GM23248 (cell line): ENCODE measurements around the gene UBR2. TPM values are rescaled to one million over a fixed set of nuclear protein-coding genes. Genes with fewer than 3 reads are reported as not detected.
"Not testable (repeated sequence)": the region's sequence is repeated elsewhere in the genome, so short reads cannot be mapped to it uniquely, and the experiment has no call there.

Experiments
- DNase-seq: peaks from one replicate; pipeline ENCODE4 v3.0.0-alpha.2; 2015
- H2AFZ ChIP-seq: fragments of 200-600 bp; sonication (generic); 2 replicates; pipeline ENCODE4 v1.6.1; 2016; ENCODE audit warnings: antibody characterized with exemption
- H3F3A ChIP-seq: fragments of 200-600 bp; sonication (generic); 2 replicates; pipeline ENCODE4 v1.6.1; 2016; ENCODE audit warnings: mild to moderate bottlenecking, antibody characterized with exemption, mixed run types; ENCODE audit not compliant: insufficient read depth
- H3K27ac ChIP-seq: fragments of 200-600 bp; sonication (generic); 2 replicates; pipeline ENCODE4 v1.5.1; 2016; ENCODE audit warnings: mild to moderate bottlenecking
- H3K27me3 ChIP-seq: fragments of 200-600 bp; sonication (generic); replicated peaks from 2 replicates; pipeline ENCODE4 v1.6.1; 2016; ENCODE audit warnings: mild to moderate bottlenecking; ENCODE audit not compliant: insufficient read depth
- H3K36me3 ChIP-seq: fragments of 200-600 bp; sonication (generic); 2 replicates; pipeline ENCODE4 v1.6.1; 2016; ENCODE audit warnings: low read depth, mild to moderate bottlenecking
- H3K4me1 ChIP-seq: fragments of 200-600 bp; sonication (generic); 2 replicates; pipeline ENCODE4 v1.6.1; 2016; ENCODE audit warnings: mild to moderate bottlenecking; ENCODE audit not compliant: insufficient read depth
- H3K4me2 ChIP-seq: fragments of 200-600 bp; sonication (generic); one replicate; pipeline ENCODE4 v1.6.1; 2016; ENCODE audit warnings: mild to moderate bottlenecking; ENCODE audit not compliant: unreplicated experiment
- H3K4me3 ChIP-seq: fragments of 200-600 bp; sonication (generic); 2 replicates; pipeline ENCODE4 v1.5.1; 2016; ENCODE audit warnings: mild to moderate bottlenecking
- H3K79me2 ChIP-seq: fragments of 200-600 bp; sonication (generic); 2 replicates; pipeline ENCODE4 v1.6.1; 2016; ENCODE audit warnings: mild to moderate bottlenecking; ENCODE audit not compliant: insufficient read depth
- H3K9ac ChIP-seq: fragments of 200-600 bp; sonication (generic); 2 replicates; pipeline ENCODE4 v1.6.1; 2016; ENCODE audit warnings: mild to moderate bottlenecking
- H3K9me2 ChIP-seq: fragments of 200-600 bp; sonication (generic); 2 replicates; pipeline ENCODE4 v1.6.1; 2016; ENCODE audit warnings: mixed run types, mild to moderate bottlenecking, moderate library complexity; ENCODE audit not compliant: insufficient read depth
- H3K9me3 ChIP-seq: fragments of 200-600 bp; sonication (generic); one replicate; pipeline ENCODE4 v1.6.1; 2017; ENCODE audit warnings: low read depth
- H4K20me1 ChIP-seq: fragments of 200-600 bp; sonication (generic); 2 replicates; pipeline ENCODE4 v1.6.0; 2016; ENCODE audit not compliant: insufficient read depth
- EZH2 ChIP-seq: fragments of 200-600 bp; sonication (generic); IDR thresholded peaks from 2 replicates; pipeline ENCODE4 v1.6.1; 2018; ENCODE audit warnings: antibody characterized with exemption, mild to moderate bottlenecking; ENCODE audit not compliant: insufficient read depth, poor library complexity, severe bottlenecking
- EZH2phosphoT487 ChIP-seq: fragments of 200-600 bp; sonication (generic); IDR thresholded peaks from 2 replicates; pipeline ENCODE4 v1.6.1; 2018; ENCODE audit warnings: antibody characterized with exemption, moderate library complexity, mild to moderate bottlenecking, low read depth; ENCODE audit not compliant: insufficient read depth
- WGBS, 2 experiments: methylation state at CpG; one replicate each; pipeline ENCODE4 v1.1.6; 2015 to 2017; ENCODE audit warnings: low lambda C conversion rate in 2 of 2, low coverage in 1 of 2; ENCODE audit errors: missing lambda C conversion rate in 2 of 2; 5-methylcytosine and 5-hydroxymethylcytosine counted together
- in situ Hi-C: fragments of 300-500 bp; cut with MboI; formaldehyde crosslinking; loops from 2 replicates; pipeline ENCODE4 v1.15.0; 2020
- polyA plus RNA-seq: library from polyadenylated mRNA; unstranded; fragments of >200 nt; fragmentation: Nextera tagmentation; extraction: Ambion mirVana; gene quantifications from 2 replicates; pipeline ENCODE4 v1.2.1, GENCODE V29; 2016
- total RNA-seq: library from RNA; depleted of rRNA; stranded (reverse); fragments of >200 nt; shearing (Covaris generic); gene quantifications from 2 replicates; pipeline ENCODE4 v1.2.3, GENCODE V29; 2014

The UBR2 gene
- total and polyA plus RNA-seq, 2 experiments from 2014 or later: 8.5 to 23.3 TPM

- WGBS, 2 experiments: 1 to 2% methylated on average over 14 of the region's 14 CpGs
- Histone ChIP-seq H3K9me2 (no peaks in the 10 kb centered on the region), H3K79me2 (0 out of 2 replicates have a peak, but pooled peaks cover 7% of the 10 kb centered on the region), H3K9me3 (no peaks in the 10 kb centered on the region), H3K27me3 (no peaks in the 10 kb centered on the region), H2AFZ (peak overlapping the region; percentile 95), H3K4me2 (peak overlapping the region; percentile 89), H3K4me1 (peaks cover 24% of the 10 kb centered on the region), H4K20me1 (no peaks in the 10 kb centered on the region), H3F3A (peaks cover 13% of the 10 kb centered on the region), H3K4me3 (peak overlapping the region; percentile 71), H3K27ac (peak overlapping the region; percentile 91), H3K9ac (peak overlapping the region; percentile 81), H3K36me3 (no peaks in the 10 kb centered on the region)
- no peak for TF ChIP-seq EZH2
- no peak for TF ChIP-seq EZH2phosphoT487
- in situ Hi-C loops: no loop called here
- peak; percentile 97 for DNase-seq
These were observed 162.8 kb downstream of the UBR2 start for GRCh38 chr6:42726485-42727086.

GRCh38 chr6:42727087-42727611 lies 163.3 kb downstream of the UBR2 start:
- no peak for TF ChIP-seq EZH2
- no peak for TF ChIP-seq EZH2phosphoT487
- Histone ChIP-seq H3F3A (peaks cover 13% of the 10 kb centered on the region), H3K4me2 (peak overlapping the region; percentile 89), H3K4me1 (peaks cover 24% of the 10 kb centered on the region), H3K79me2 (0 out of 2 replicates have a peak, but pooled peaks cover 7% of the 10 kb centered on the region), H3K4me3 (peak overlapping the region; percentile 71), H3K27me3 (no peaks in the 10 kb centered on the region), H3K9me3 (no peaks in the 10 kb centered on the region), H3K9me2 (no peaks in the 10 kb centered on the region), H4K20me1 (no peaks in the 10 kb centered on the region), H2AFZ (peak overlapping the region; percentile 95), H3K9ac (peak overlapping the region; percentile 81), H3K27ac (peak overlapping the region; percentile 91), H3K36me3 (no peaks in the 10 kb centered on the region)
- in situ Hi-C loops: no loop called here
- peak; percentile 76 for DNase-seq
- WGBS, 2 experiments: 9 to 11% methylated on average over 49 to 52 of the region's 52 CpGs

GRCh38 chr6:42727627-42728026 lies 163.8 kb downstream of the UBR2 start:
- peak overlapping the region; percentile 91 for H3K27ac ChIP-seq
- H3K79me2 ChIP-seq: 0 out of 2 replicates have a peak, but pooled peaks cover 7% of the 10 kb centered on the region
- WGBS, 2 experiments: 8 to 14% methylated on average over 17 to 20 of the region's 22 CpGs
- H3K9me2 ChIP-seq: no peaks in the 10 kb centered on the region
- H4K20me1 ChIP-seq: no peaks in the 10 kb centered on the region
- H3F3A ChIP-seq: peaks cover 13% of the 10 kb centered on the region
- TF ChIP-seq EZH2 (no peak), EZH2phosphoT487 (no peak)
- peak overlapping the region; percentile 81 for H3K9ac ChIP-seq
- H3K4me1 ChIP-seq: peaks cover 24% of the 10 kb centered on the region
- H3K36me3 ChIP-seq: no peaks in the 10 kb centered on the region
- peak overlapping the region; percentile 71 for H3K4me3 ChIP-seq
- H2AFZ ChIP-seq: peak overlapping the region; percentile 95
- in situ Hi-C loops: no loop called here
- DNase-seq: peak; percentile 47
- H3K9me3 ChIP-seq: no peaks in the 10 kb centered on the region
- H3K27me3 ChIP-seq: no peaks in the 10 kb centered on the region
- peak overlapping the region; percentile 89 for H3K4me2 ChIP-seq

- Histone ChIP-seq H3K4me1 (peaks cover 24% of the 10 kb centered on the region), H4K20me1 (no peaks in the 10 kb centered on the region), H3F3A (peaks cover 13% of the 10 kb centered on the region), H3K9ac (no peak overlapping the region), H3K79me2 (0 out of 2 replicates have a peak, but pooled peaks cover 7% of the 10 kb centered on the region), H3K36me3 (no peaks in the 10 kb centered on the region), H3K9me3 (no peaks in the 10 kb centered on the region), H3K27ac (peak overlapping the region; percentile 51), H2AFZ (peak overlapping the region; percentile 29; the same call in 1 of the 2 replicates), H3K4me2 (no peak overlapping the region), H3K9me2 (no peaks in the 10 kb centered on the region), H3K4me3 (no peak overlapping the region), H3K27me3 (no peaks in the 10 kb centered on the region)
- 26 to 42% methylated on average over 2 to 3 of the region's 3 CpGs for WGBS, 2 experiments
- TF ChIP-seq EZH2phosphoT487 (no peak), EZH2 (no peak)
- DNase-seq: peak; percentile 80
- in situ Hi-C loops: no loop called here
These were observed 165.9 kb downstream of the UBR2 start for GRCh38 chr6:42729731-42730130.

GRCh38 chr6:42733867-42734481 lies 170.1 kb downstream of the UBR2 start:
- H3K79me2 ChIP-seq, H3K4me1 ChIP-seq, H3K27me3 ChIP-seq, H2AFZ ChIP-seq, H3K9ac ChIP-seq, DNase-seq, H3K9me3 ChIP-seq, H3K9me2 ChIP-seq, in situ Hi-C loops, H3K27ac ChIP-seq, H3K36me3 ChIP-seq, H3F3A ChIP-seq, H4K20me1 ChIP-seq, H3K4me2 ChIP-seq, H3K4me3 ChIP-seq: not testable (repeated sequence)
- WGBS, 2 experiments: 68 to 73% methylated on average over 13 of the region's 13 CpGs
